Lung (tissue), 16 donors: ENCODE results near the gene TMED3. TPM values are rescaled to one million over a fixed set of nuclear protein-coding genes. Genes with fewer than 3 reads are reported as not detected.
A peak's percentile ranks its signal among the peaks of the same experiment; 100 is the strongest.

ENCODE experiments used
- ATAC-seq: fragments of 200-7000 bp; cut with Tn5 transposase; one replicate; pipeline ENCODE4 v1.9.1; 2020; ENCODE audit warnings: moderate number of reproducible peaks; ENCODE audit not compliant: insufficient read depth, low FRiP score
- DNase-seq, 3 donors: peaks; one replicate each; pipeline ENCODE4 v3.0.0-alpha.2; 2013 to 2017
- H3K27ac ChIP-seq, 2 donors: one replicate each; pipeline ENCODE4 v1.5.1; 2013; ENCODE audit warnings: mild to moderate bottlenecking in 2 of 2, moderate library complexity in 2 of 2, control low read depth in 1 of 2, inconsistent platforms in 1 of 2, low read depth in 1 of 2, low read length in 1 of 2
- H3K27me3 ChIP-seq, 3 donors: one replicate each; pipeline ENCODE4 v1.5.1; 2013; ENCODE audit warnings: low read length in 2 of 3; ENCODE audit not compliant: control insufficient read depth in 3 of 3, insufficient read depth in 3 of 3
- H3K36me3 ChIP-seq, 4 donors: one replicate each; pipeline ENCODE4 v1.5.1; 2013; ENCODE audit warnings: low read length in 4 of 4, mild to moderate bottlenecking in 1 of 4, moderate library complexity in 1 of 4; ENCODE audit not compliant: control insufficient read depth in 4 of 4, insufficient read depth in 4 of 4
- H3K4me1 ChIP-seq, 5 donors: one replicate each; pipeline ENCODE4 v1.5.1; 2013; ENCODE audit warnings: low read length in 5 of 5, mild to moderate bottlenecking in 2 of 5, moderate library complexity in 1 of 5; ENCODE audit not compliant: control insufficient read depth in 5 of 5, insufficient read depth in 5 of 5
- H3K4me3 ChIP-seq: one replicate; pipeline ENCODE4 v1.5.1; 2013; ENCODE audit warnings: mild to moderate bottlenecking, control low read depth, moderate library complexity
- H3K9ac ChIP-seq, 2 donors: one replicate each; pipeline ENCODE4 v1.5.1; 2013; ENCODE audit warnings: low read length in 2 of 2, control low read depth in 1 of 2; ENCODE audit not compliant: insufficient read depth in 1 of 2
- H3K9me3 ChIP-seq, 4 donors: one replicate each; pipeline ENCODE4 v1.5.1; 2013; ENCODE audit warnings: low read length in 3 of 4, mild to moderate bottlenecking in 1 of 4, moderate library complexity in 1 of 4; ENCODE audit not compliant: control insufficient read depth in 4 of 4, insufficient read depth in 3 of 4
- CTCF ChIP-seq: IDR thresholded peaks from 2 replicates; pipeline ENCODE4 v1.5.1; 2012; ENCODE audit warnings: mild to moderate bottlenecking; ENCODE audit errors: control extremely low read depth, extremely low read depth
- WGBS, 2 donors: extraction: QIAGEN DNeasy Blood & Tissue Kit; methylation state at CpG; one replicate each; pipeline ENCODE4 v1.1.7; 2013; 5-methylcytosine and 5-hydroxymethylcytosine counted together
- long read RNA-seq, 5 donors: transcript quantifications; one replicate each; lab custom pipeline, GENCODE V29; 2026
- polyA plus RNA-seq, 2 donors: library from polyadenylated mRNA; stranded (reverse); fragments of 200-250 nt; gene quantifications; one replicate each; pipeline ENCODE4 v1.2.1, GENCODE V29; 2013
- total RNA-seq, 2 donors: library from RNA; depleted of rRNA in 1 of 2; stranded (reverse); fragments of >200 nt in 1 of 2; gene quantifications; one replicate each; pipeline ENCODE4 v1.2.1, GENCODE V29; 2014 to 2021
- donor health status: control.
- donor health status: control.
- donor health status: Bipolar disorder and iron deficiency.
- donor health status: healthy.
- donor health status: DM: yes; HTN: yes; CAD: no.

The TMED3 gene
- total RNA-seq (10 to 100 TPM; 45.2 to 64.2 TPM), polyA plus RNA-seq (10 to 100 TPM; 73.7 to 88.2 TPM)
- long read RNA-seq, donor 1, transcript TMED3-201 (3 exons, 1,475 nt) = major isoform, 31 of 61 reads
- long read RNA-seq, donor 1, partial matches to known transcripts = 29 of 61 reads
- long read RNA-seq, donor 1, other reads (novel, unspliced or antisense) = 0 of 61 reads
- long read RNA-seq, donor 2, transcript TMED3-201 (3 exons, 1,475 nt) = major isoform, 10 of 21 reads
- long read RNA-seq, donor 2, partial matches to known transcripts = 11 of 21 reads
- long read RNA-seq, donor 2, other reads (novel, unspliced or antisense) = 0 of 21 reads
- long read RNA-seq, donor 3, transcript TMED3-201 (3 exons, 1,475 nt) = major isoform, 19 of 31 reads
- long read RNA-seq, donor 3, partial matches to known transcripts = 12 of 31 reads
- long read RNA-seq, donor 3, other reads (novel, unspliced or antisense) = 0 of 31 reads
- long read RNA-seq, donor 4, transcript TMED3-201 (3 exons, 1,475 nt) = major isoform, 11 of 12 reads
- long read RNA-seq, donor 4, partial matches to known transcripts = 0 of 12 reads
- long read RNA-seq, donor 4, other reads (novel, unspliced or antisense) = 0 of 12 reads
- long read RNA-seq, donor 5, transcript TMED3-201 (3 exons, 1,475 nt) = major isoform, 21 of 23 reads
- long read RNA-seq, donor 5, partial matches to known transcripts = 0 of 23 reads
- long read RNA-seq, donor 5, other reads (novel, unspliced or antisense) = 0 of 23 reads

GRCh38 chr15:79310985-79311900, at the start of gene TMED3:
Gene TMED3, plus strand, starts transcription at chr15:79311112. Its CDS starts 138 bp downstream, at chr15:79311250.
- H3K9ac ChIP-seq = peak within 1 kb of the TSS; percentile 50 to 52
- peaks cover 3 to 14% (median 6%) of the 10 kb centered on the region in 5 donors for H3K4me1 ChIP-seq
- peaks cover 0 to 17% (median 9%) of the 10 kb centered on the region in 3 donors for H3K27me3 ChIP-seq
- H3K36me3 ChIP-seq = peaks cover 10 to 16% (median 13%) of the 10 kb centered on the region in 4 donors
- no peaks in the 10 kb centered on the region for H3K9me3 ChIP-seq
- TF ChIP-seq CTCF = no peak
- 0 to 1% methylated on average over 48 to 75 of the region's 76 CpGs for WGBS, 2 donors
- H3K27ac ChIP-seq = peak within 1 kb of the TSS in 1 of 2 donors; percentile 65
- ATAC-seq (peak; percentile 90), DNase-seq (peak; percentile 83 to 91 (median 87))
- H3K4me3 ChIP-seq = peak within 1 kb of the TSS; percentile 78

- H3K27ac ChIP-seq = no peak overlapping the region
- H3K9ac ChIP-seq = no peak overlapping the region
- 89 to 95% methylated on average over 1 of the region's 1 CpG for WGBS, 2 donors
- DNase-seq (no peak), ATAC-seq (no peak)
- TF ChIP-seq CTCF = no peak
- H3K27me3 ChIP-seq = peaks cover 0 to 15% (median 3%) of the 10 kb centered on the region in 3 donors
- H3K4me3 ChIP-seq = no peak overlapping the region
- H3K9me3 ChIP-seq = peaks cover 0 to 5% (median 0%) of the 10 kb centered on the region in 4 donors
- H3K4me1 ChIP-seq = no peaks in the 10 kb centered on the region
- no peaks in the 10 kb centered on the region for H3K36me3 ChIP-seq
These were observed 49.1 kb upstream of the TMED3 start for GRCh38 chr15:79261836-79262235.

GRCh38 chr15:79265167-79265566, 45.7 kb upstream of the TMED3 start:
- Histone ChIP-seq H3K27me3 (peaks cover 0 to 21% (median 5%) of the 10 kb centered on the region in 3 donors), H3K9ac (no peak overlapping the region), H3K9me3 (peaks cover 0 to 4% (median 0%) of the 10 kb centered on the region in 4 donors), H3K4me1 (no peaks in the 10 kb centered on the region), H3K4me3 (no peak overlapping the region), H3K27ac (no peak overlapping the region), H3K36me3 (no peaks in the 10 kb centered on the region)
- ATAC-seq (no peak), DNase-seq (no peak)
- no peak for TF ChIP-seq CTCF
- whole genome bisulfite sequencing, 2 donors = 85 to 89% methylated on average over 4 of the region's 4 CpGs
